Activated CD4-positive, alpha-beta T cell treated with anti-CD3 and anti-CD28 coated beads for 24 hours (primary cell): ENCODE results near the gene RNF215.

Experiments used
- DNase-seq, 2 donors: peaks; one replicate each; pipeline ENCODE4 v3.0.0-alpha.2; 2020; ENCODE audit warnings: low read depth in 2 of 2

The RNF215 gene

GRCh38 chr22:30386960-30387827, at the start of gene RNF215:
Gene RNF215, minus strand, starts transcription at chr22:30387411. Its CDS starts 98 bp downstream, at chr22:30387313.
- DNase-seq: peak; percentile 67 to 74

GRCh38 chr22:30436196-30436595, 49.0 kb upstream of the RNF215 start:
- no peak for DNase-seq

- peak; percentile 52 to 59 for DNase-seq
Measured at GRCh38 chr22:30435674-30436126, 48.5 kb upstream of the RNF215 start.

DNA sequence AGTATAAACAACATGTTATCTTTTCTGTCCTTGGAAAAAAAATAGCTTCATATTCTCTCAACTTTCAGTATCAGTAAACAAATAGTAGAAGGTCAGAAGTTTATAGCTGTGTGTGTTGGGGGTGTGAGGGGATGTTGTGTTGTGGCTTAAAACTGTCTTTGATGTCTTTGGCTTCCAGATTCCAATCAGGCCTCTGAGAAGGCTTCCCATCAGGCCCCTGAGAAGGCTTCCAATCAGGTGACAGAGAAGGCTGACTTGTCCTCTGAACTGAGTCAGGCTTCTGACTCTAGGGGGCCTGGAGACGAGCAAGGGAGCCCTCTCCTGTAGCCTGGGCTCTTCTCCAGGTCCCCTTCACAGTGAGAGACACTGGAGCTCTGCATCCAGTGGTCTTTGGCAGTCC, 47.6 kb upstream of the RNF215 start:
- DNase-seq: no peak

- DNase-seq: no peak
Measured at GRCh38 chr22:30433773-30434172, 46.6 kb upstream of the RNF215 start.

DNA sequence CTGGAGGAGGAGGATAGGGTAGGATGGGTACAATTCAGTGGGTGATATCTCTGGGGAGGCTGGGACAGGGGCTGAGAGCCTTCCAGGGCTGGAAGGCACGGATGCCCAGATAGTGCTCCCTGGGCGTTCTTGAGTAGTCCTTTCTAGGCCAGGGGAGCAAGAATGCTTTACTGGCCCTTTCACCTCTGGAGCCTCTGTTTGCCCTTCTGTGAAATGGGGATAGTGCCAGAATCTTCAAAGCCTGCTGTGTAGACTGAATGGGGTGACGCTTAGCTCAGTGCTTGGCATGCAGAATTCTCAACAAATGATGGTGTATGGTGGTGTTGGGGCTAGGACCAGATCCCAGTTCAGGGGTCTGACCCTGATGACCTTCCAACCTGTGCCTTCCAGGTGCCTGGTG, 46.0 kb upstream of the RNF215 start:
- no peak for DNase-seq

GRCh38 chr22:30432520-30432919, 45.3 kb upstream of the RNF215 start:
- no peak for DNase-seq

DNA sequence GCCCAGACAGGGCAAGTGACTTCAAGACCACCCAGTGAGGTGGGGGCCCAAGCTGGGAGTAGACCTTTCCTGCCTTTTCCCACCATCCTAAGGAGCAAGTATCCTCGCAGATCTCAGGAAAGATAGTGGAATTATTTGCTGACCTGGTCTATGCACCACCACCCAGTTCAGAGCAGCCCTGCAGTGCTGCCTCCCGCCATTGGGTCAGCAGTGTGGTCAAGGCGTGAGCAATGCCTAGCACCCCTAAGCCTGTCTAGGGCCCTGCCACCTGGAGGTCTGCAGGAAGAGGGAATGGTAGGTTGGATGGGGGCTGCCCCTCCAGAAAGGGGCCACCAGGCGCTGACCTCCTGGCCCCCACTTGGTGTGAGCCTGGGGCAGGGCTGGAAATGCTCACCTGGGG, 44.9 kb upstream of the RNF215 start:
- DNase-seq: no peak

DNA sequence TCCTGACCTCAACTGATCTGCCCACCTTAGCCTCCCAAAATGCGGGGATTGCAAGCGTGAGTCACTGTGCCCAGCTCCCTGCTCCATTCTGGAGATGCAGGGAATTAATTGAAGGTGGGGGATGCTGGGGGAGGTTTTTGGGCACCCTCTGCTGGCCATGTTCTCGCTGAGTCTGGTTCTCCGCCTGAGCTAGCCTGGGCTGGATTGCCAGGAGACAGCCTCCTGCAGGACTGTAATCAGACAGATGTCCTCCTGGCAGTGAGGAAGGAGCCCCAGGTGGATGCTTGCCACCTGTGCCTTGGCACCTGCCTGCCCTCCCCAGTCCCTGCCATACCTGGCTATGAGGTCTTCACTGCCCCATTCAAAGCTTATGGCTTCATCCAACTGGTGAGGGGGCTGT, 43.7 kb upstream of the RNF215 start:
- DNase-seq: no peak

- DNase-seq: no peak
Measured at GRCh38 chr22:30429887-30430286, 42.7 kb upstream of the RNF215 start.

DNA sequence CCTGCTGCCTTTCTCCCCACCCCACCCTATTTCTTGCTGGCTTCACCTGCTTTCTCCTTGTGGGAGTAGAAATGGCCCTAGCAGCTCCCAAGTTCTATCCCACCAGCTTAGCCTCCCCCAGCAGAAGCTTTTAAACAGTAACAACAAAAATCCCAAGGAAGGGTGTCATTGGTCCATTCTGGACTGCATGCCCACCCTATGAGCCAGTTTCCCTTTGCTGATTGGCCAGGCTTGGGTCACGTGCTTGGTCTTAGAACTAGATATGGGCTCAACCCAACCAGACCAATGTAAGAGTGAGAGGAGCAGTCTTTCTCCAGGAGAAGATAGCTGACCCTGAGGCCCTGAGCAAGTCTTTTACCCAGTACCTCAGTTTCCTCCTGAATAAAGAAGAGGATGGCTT, 40.7 kb upstream of the RNF215 start:
- DNase-seq: no peak

GRCh38 chr22:30426388-30427353, 39.5 kb upstream of the RNF215 start:
- DNase-seq: peak; percentile 77 to 90

DNA sequence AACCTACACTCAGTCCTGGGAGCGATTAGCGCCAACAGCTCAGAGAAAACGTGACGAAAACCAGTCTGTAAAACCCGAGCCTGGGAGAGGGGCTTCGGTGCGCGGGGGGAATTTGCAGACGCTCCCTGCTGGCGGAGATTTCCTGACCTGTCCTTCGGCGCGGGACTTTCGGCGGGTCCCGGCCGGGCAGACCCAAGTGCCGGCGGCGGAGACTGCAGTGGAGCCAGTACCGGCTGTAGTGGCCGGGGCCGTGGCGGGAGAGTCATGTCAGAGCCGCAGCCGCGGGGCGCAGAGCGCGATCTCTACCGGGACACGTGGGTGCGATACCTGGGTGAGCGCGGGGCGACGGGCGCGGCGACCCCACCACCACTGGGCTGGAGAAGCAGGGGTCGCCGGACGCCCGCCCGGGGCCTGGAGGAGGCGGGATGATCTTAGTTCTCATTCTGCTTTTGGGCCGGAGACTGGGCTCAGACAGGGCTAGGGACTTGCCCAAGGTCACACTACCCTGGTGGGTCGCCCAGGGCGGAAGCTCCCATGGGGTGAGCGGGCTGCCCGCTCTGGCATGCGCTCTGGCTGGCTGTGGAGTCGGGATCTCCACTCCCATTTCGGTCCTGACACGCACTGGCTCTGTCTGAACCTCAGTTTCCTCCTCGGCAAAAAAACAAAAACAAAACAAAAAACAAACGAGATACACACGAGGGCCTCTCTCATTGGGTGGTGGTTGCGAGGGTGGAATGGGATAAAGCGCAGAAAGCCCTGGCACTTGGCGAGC, 38.6 kb upstream of the RNF215 start, which contains the start of gene MTFP1:
MTFP1 (plus strand) TSS at position 153 of the 772 bp plus-strand sequence; CDS start at position 265, 112 bp downstream.
- peak in 1 of 2 donors; percentile 33 for DNase-seq

GRCh38 chr22:30425327-30425615, 38.1 kb upstream of the RNF215 start:
- DNase-seq: no peak

DNA sequence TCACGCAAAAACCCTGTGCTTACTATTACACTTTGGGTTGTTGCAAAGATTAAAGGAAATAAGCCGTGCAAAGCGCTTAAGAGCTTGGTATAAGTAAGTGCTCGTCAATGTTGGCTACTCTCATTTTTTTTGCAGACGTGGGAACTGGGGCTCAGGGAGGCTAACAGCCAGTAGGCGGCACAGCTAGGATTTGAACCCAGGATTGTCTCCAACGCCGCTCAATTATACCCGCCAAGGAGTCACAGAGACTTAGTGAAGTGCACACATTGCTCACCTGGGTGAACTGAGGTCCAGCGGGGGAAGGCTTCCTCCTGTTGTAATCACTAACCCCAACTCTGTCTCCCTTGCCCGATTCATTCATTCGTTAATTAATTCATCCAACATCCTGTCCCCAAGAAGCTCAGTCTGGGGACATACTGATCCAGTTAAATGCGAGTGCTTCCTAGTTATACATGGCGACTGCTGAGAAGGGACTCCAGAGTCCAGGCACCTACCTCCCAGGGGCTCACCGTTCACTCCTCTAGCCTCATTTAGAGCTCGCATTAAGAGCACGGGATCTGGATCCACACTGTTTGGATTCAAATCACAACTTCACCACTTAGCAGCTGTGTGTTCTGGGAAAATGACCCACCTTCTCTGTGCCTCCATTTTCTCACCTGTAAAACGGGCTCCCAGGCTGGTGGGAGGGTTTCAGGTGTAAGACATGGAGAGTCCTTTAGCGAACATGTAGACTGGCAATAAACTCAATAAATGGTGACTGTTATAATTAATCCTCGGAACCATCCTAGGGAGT, 37.5 kb upstream of the RNF215 start:
- peak in 1 of 2 donors; percentile 16 for DNase-seq

DNA sequence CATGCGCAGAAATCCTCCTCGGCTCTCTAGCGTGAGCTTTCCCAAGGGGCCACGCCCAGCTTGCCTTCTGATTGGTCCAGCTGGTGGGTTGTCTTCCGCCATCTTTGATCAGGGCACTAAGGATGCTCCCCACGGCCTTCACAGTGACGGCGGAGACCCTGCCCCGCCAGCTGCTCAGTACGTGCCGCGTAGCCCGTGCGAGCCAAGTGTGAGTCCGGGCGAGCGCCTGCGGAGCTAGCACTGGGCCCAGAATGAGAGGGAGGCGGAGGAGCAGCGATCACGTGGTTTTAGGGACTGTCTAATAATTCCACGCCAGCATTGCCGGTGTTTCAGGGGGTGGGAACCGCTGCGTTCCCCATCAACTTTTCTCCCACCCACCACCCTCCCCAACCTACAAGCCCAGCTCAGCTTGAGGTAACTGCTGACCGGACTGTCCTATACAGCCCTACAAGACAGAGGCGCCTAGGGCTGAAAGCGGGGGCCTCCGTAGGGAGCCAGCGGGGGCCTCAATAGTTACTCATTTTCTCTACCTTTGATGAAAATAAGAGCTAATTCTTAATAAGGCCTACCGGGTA, 36.8 kb upstream of the RNF215 start:
- peak; percentile 96 for DNase-seq

GRCh38 chr22:30423301-30423958, 36.2 kb upstream of the RNF215 start:
- peak; percentile 40 to 47 for DNase-seq

DNA sequence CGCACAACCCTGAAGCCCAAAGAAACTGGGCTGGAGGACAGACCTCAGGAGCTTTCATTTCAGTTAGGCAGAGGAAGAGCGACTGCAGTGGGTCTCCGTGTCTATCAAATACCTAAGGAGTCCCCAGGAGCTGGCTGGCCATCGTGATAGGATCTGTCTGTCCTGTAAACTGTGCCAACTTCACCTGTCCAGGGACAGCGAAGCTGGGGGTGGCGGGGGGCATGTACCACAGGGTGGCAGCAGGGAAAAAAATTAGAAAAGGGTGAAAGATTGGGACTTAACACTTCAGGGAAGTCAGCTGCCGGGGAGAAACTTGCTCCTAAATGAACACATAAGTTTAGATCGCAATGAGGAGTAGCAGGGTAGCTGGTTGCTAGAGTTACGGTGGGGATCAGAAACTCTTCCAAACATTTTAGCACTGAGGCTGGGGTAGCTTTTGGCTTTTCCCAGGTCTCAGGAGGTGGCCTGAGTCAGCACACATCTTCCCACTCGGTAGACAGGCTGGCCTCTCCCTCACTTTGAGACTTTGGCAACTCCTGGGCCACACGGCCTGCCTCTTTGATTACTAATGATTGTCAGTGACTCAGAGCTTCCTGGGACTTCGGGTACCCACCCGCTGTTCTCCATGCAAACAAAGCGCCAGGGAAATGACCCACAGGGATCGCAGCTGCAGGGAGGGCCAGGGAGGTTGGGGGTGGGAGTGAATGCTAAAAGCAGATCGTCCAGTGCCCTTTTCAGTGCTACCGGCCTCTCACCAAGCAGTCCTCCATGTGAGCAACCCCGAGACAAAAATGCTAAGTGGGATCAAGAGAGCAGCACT, 35.5 kb upstream of the RNF215 start:
- DNase-seq: peak; percentile 18 to 30
